ENCODE data around the gene STPG3. TPM values are rescaled to one million over a fixed set of nuclear protein-coding genes. Genes with fewer than 3 reads are reported as not detected.
"Not testable (repeated sequence)": the region's sequence is repeated elsewhere in the genome, so short reads cannot be mapped to it uniquely, and the experiment has no call there.

The STPG3 gene
- polyA plus RNA-seq, 1 donor (not counting 4 experiments of a cell fraction or from before 2014, with no cell fraction given): not detected

GRCh38 chr9:137256856-137257255 lies 5.8 kb downstream of the STPG3 start:
- Histone ChIP-seq H2AFZ (ENCODE audit: control insufficient read depth, low read length) (no peak overlapping the region), H3K36me3 (ENCODE audit: control insufficient read depth in 2 of 2, extremely low read depth in 1 of 2, insufficient read depth in 2 of 2, low read length in 2 of 2) (peaks cover 8 to 22% of the 10 kb centered on the region in 2 experiments), H3K9ac (ENCODE audit: control insufficient read depth, extremely low read depth, insufficient read depth, low read length) (no peak overlapping the region), H3K27ac (ENCODE audit: control insufficient read depth, insufficient read depth, low read length) (no peak overlapping the region), H3K4me1 (ENCODE audit: control insufficient read depth, extremely low read depth, insufficient read depth, low read length) (peaks cover 15% of the 10 kb centered on the region), H3K9me1 (ENCODE audit: control insufficient read depth, extremely low read depth, insufficient read depth, low read length) (no peaks in the 10 kb centered on the region), H3K9me3 (ENCODE audit: control insufficient read depth, low read depth, low read length) (no peaks in the 10 kb centered on the region), H3K27me3 (ENCODE audit: control insufficient read depth, extremely low read depth, insufficient read depth, low read length) (no peaks in the 10 kb centered on the region), H3K4me2 (ENCODE audit: control insufficient read depth, extremely low read depth, insufficient read depth, low read depth, low read length) (peak overlapping the region; percentile 91), H3K4me3 (ENCODE audit: control insufficient read depth in 2 of 3, extremely low read depth in 1 of 3, insufficient read depth in 2 of 3, low read depth in 1 of 3, low read length in 3 of 3) (no peak overlapping the region), H4K20me1 (ENCODE audit: control insufficient read depth, extremely low read depth, insufficient read depth, low read length) (no peaks in the 10 kb centered on the region), H3K79me2 (ENCODE audit: control insufficient read depth, insufficient read depth, low read length) (peaks cover 26% of the 10 kb centered on the region)
- dilution Hi-C loops (cut with MboI; ENCODE audit: extremely low pct_ligation_motif_present, low sequenced_read_pairs): no loop called here
- DNase-seq (ENCODE audit: low read depth, low spot score): no peak
- no peak for FAIRE-seq
- TF ChIP-seq EZH2 (IDR thresholded peaks at IDR 0.05; ENCODE audit: low read length) (no peak), CTCF (optimal IDR thresholded peaks at IDR 0.05 in 1 of 3, IDR thresholded peaks at IDR 0.05 in 1 of 3, conservative IDR thresholded peaks at IDR 0.05 in 1 of 3; ENCODE audit: extremely low read depth in 1 of 3, insufficient read depth in 2 of 3, low read length in 3 of 3) (no peak)

GRCh38 chr9:137262173-137262908 lies 11.3 kb downstream of the STPG3 start:
- H4K20me1 ChIP-seq (ENCODE audit: control insufficient read depth, extremely low read depth, insufficient read depth, low read length); FAIRE-seq; H3K27me3 ChIP-seq (ENCODE audit: control insufficient read depth, extremely low read depth, insufficient read depth, low read length); H3K9ac ChIP-seq (ENCODE audit: control insufficient read depth, extremely low read depth, insufficient read depth, low read length); H3K9me1 ChIP-seq (ENCODE audit: control insufficient read depth, extremely low read depth, insufficient read depth, low read length); H3K4me1 ChIP-seq (ENCODE audit: control insufficient read depth, extremely low read depth, insufficient read depth, low read length); H3K4me2 ChIP-seq (ENCODE audit: control insufficient read depth, extremely low read depth, insufficient read depth, low read depth, low read length); H3K79me2 ChIP-seq (ENCODE audit: control insufficient read depth, insufficient read depth, low read length); H3K4me3 ChIP-seq (ENCODE audit: control insufficient read depth in 2 of 3, extremely low read depth in 1 of 3, insufficient read depth in 2 of 3, low read depth in 1 of 3, low read length in 3 of 3); H2AFZ ChIP-seq (ENCODE audit: control insufficient read depth, low read length); H3K27ac ChIP-seq (ENCODE audit: control insufficient read depth, insufficient read depth, low read length); dilution Hi-C loops (cut with MboI; ENCODE audit: extremely low pct_ligation_motif_present, low sequenced_read_pairs); H3K9me3 ChIP-seq (ENCODE audit: control insufficient read depth, low read depth, low read length); DNase-seq (ENCODE audit: low read depth, low spot score): not testable (repeated sequence)
- TF ChIP-seq CTCF (optimal IDR thresholded peaks at IDR 0.05 in 1 of 3, IDR thresholded peaks at IDR 0.05 in 1 of 3, conservative IDR thresholded peaks at IDR 0.05 in 1 of 3; ENCODE audit: extremely low read depth in 1 of 3, insufficient read depth in 2 of 3, low read length in 3 of 3): peak in 1 of 3 experiments; percentile 37
- peaks cover 23 to 32% of the 10 kb centered on the region in 2 experiments for H3K36me3 ChIP-seq (ENCODE audit: control insufficient read depth in 2 of 2, extremely low read depth in 1 of 2, insufficient read depth in 2 of 2, low read length in 2 of 2)
